SK-N-SH treated with all-trans-retinoic acid at 6 μM for 48 hours (cell line): Measurements from ENCODE around the gene SEC14L1.

ENCODE experiments used
- ATAC-seq: fragments of 200-7000 bp; cut with Tn5 transposase; 3 replicates; pipeline ENCODE4 v1.9.1; 2020; ENCODE audit warnings: mild to moderate bottlenecking, moderate library complexity
- ARNTL ChIP-seq: fragments of 450-650 bp; formaldehyde crosslinking; IDR thresholded peaks from 2 replicates; pipeline ENCODE4 v1.5.0; 2020; ENCODE audit warnings: low read depth, mild to moderate bottlenecking, moderate library complexity, borderline replicate concordance
- BACH2 ChIP-seq: fragments of 250-450 bp; sonication (Bioruptor Pico); IDR thresholded peaks from 2 replicates; pipeline ENCODE4 v1.9.0; 2021; ENCODE audit warnings: mild to moderate bottlenecking, borderline replicate concordance
- CREB5 ChIP-seq: fragments of 250-450 bp; sonication (Bioruptor Pico); IDR thresholded peaks from 2 replicates; pipeline ENCODE4 v1.5.1; 2020; ENCODE audit warnings: low read depth, mild to moderate bottlenecking, moderate library complexity
- CSDC2 ChIP-seq: fragments of 250-450 bp; sonication (Bioruptor Pico); IDR thresholded peaks from 2 replicates; pipeline ENCODE4 v1.5.0; 2020; ENCODE audit warnings: mild to moderate bottlenecking, moderate library complexity
- ESRRG ChIP-seq: fragments of 250-450 bp; sonication (Bioruptor Pico); IDR thresholded peaks from 2 replicates; pipeline ENCODE4 v1.6.1; 2021; ENCODE audit warnings: mild to moderate bottlenecking
- GLIS3 ChIP-seq: fragments of 250-450 bp; sonication (Bioruptor Pico); IDR thresholded peaks from 2 replicates; pipeline ENCODE4 v1.5.0; 2020; ENCODE audit warnings: mild to moderate bottlenecking, moderate library complexity
- OSR1 ChIP-seq: fragments of 250-450 bp; sonication (Bioruptor Pico); IDR thresholded peaks from 2 replicates; pipeline ENCODE4 v1.8.0; 2022; ENCODE audit warnings: moderate library complexity, mild to moderate bottlenecking, inconsistent platforms
- PATZ1 ChIP-seq: fragments of 250-450 bp; sonication (Bioruptor Pico); IDR thresholded peaks from 2 replicates; pipeline ENCODE4 v1.8.0; 2020; ENCODE audit warnings: mild to moderate bottlenecking, moderate library complexity, borderline replicate concordance
- POU6F1 ChIP-seq: fragments of 250-450 bp; sonication (Bioruptor Pico); IDR thresholded peaks from 2 replicates; pipeline ENCODE4 v1.8.0; 2021; ENCODE audit warnings: low read depth, mild to moderate bottlenecking, moderate library complexity, borderline replicate concordance
- PPARA ChIP-seq: fragments of 250-450 bp; sonication (Bioruptor Pico); IDR thresholded peaks from 2 replicates; pipeline ENCODE4 v1.5.0; 2020; ENCODE audit warnings: mild to moderate bottlenecking, borderline replicate concordance
- RARB ChIP-seq: fragments of 250-450 bp; sonication (Bioruptor Pico); IDR thresholded peaks from 2 replicates; pipeline ENCODE4 v1.8.0; 2021; ENCODE audit warnings: mild to moderate bottlenecking, moderate library complexity
- SNAI2 ChIP-seq: fragments of 250-450 bp; sonication (Bioruptor Pico); IDR thresholded peaks from 2 replicates; pipeline ENCODE4 v1.5.0; 2020; ENCODE audit warnings: mild to moderate bottlenecking, moderate library complexity
- TCF4 ChIP-seq: fragments of 250-450 bp; sonication (Bioruptor Pico); IDR thresholded peaks from 2 replicates; pipeline ENCODE4 v1.8.0; 2021; ENCODE audit warnings: mild to moderate bottlenecking, moderate library complexity, borderline replicate concordance
- TOX ChIP-seq: fragments of 250-450 bp; sonication (Bioruptor Pico); IDR thresholded peaks from 2 replicates; pipeline ENCODE4 v1.8.0; 2021; ENCODE audit warnings: mild to moderate bottlenecking, moderate library complexity, borderline replicate concordance
- TSHZ2 ChIP-seq: fragments of 250-450 bp; sonication (Bioruptor Pico); IDR thresholded peaks from 2 replicates; pipeline ENCODE4 v1.5.0; 2020; ENCODE audit warnings: mild to moderate bottlenecking, moderate library complexity
- ZFP3 ChIP-seq: fragments of 250-450 bp; sonication (Bioruptor Pico); IDR thresholded peaks from 2 replicates; pipeline ENCODE4 v1.5.0; 2020; ENCODE audit warnings: mild to moderate bottlenecking, moderate library complexity
- ZFP30 ChIP-seq: fragments of 450-650 bp; formaldehyde crosslinking; IDR thresholded peaks from 2 replicates; pipeline ENCODE4 v1.5.0; 2022; ENCODE audit warnings: mild to moderate bottlenecking, moderate library complexity
- ZNF565 ChIP-seq: fragments of 450-650 bp; formaldehyde crosslinking; conservative IDR thresholded peaks from 2 replicates; pipeline ENCODE4 v1.5.0; 2020; ENCODE audit warnings: low read depth, mild to moderate bottlenecking, moderate library complexity
- ZNF70 ChIP-seq: fragments of 450-650 bp; formaldehyde crosslinking; IDR thresholded peaks from 2 replicates; pipeline ENCODE4 v1.5.0; 2020; ENCODE audit warnings: mild to moderate bottlenecking, moderate library complexity
- ZNF8 ChIP-seq: fragments of 450-650 bp; formaldehyde crosslinking; IDR thresholded peaks from 2 replicates; pipeline ENCODE4 v1.5.0; 2020; ENCODE audit warnings: mild to moderate bottlenecking, moderate library complexity

Gene SEC14L1

GRCh38 chr17:77240976-77241375, 100.2 kb downstream of the SEC14L1 start:
- TF ChIP-seq BACH2 (CRISPR knock-in tag) = no peak
- no peak for TF ChIP-seq TCF4 (CRISPR knock-in tag)
- TF ChIP-seq TOX = no peak
- TF ChIP-seq ESRRG (CRISPR knock-in tag) = no peak
- no peak for TF ChIP-seq ZNF565 (CRISPR knock-in tag)
- TF ChIP-seq RARB = no peak
- no peak for TF ChIP-seq ZFP30 (CRISPR knock-in tag)
- TF ChIP-seq PPARA (CRISPR knock-in tag) = no peak
- TF ChIP-seq CSDC2 (CRISPR knock-in tag) = no peak
- no peak for TF ChIP-seq CREB5
- no peak for TF ChIP-seq ZNF70 (CRISPR knock-in tag)
- ATAC-seq = no peak

GRCh38 chr17:77242118-77242851, 101.5 kb downstream of the SEC14L1 start:
- no peak for TF ChIP-seq OSR1 (CRISPR knock-in tag)
- TF ChIP-seq ESRRG (CRISPR knock-in tag) = no peak
- TF ChIP-seq TSHZ2 (CRISPR knock-in tag) = no peak
- no peak for TF ChIP-seq TOX
- TF ChIP-seq PATZ1 (CRISPR knock-in tag) = no peak
- no peak for TF ChIP-seq ZNF8 (CRISPR knock-in tag)
- TF ChIP-seq GLIS3 = no peak
- no peak for TF ChIP-seq ZNF70 (CRISPR knock-in tag)
- no peak for TF ChIP-seq TCF4 (CRISPR knock-in tag)
- no peak for TF ChIP-seq PPARA (CRISPR knock-in tag)
- TF ChIP-seq ZFP3 (CRISPR knock-in tag) = no peak
- TF ChIP-seq CSDC2 (CRISPR knock-in tag) = no peak
- TF ChIP-seq ARNTL (CRISPR knock-in tag) = no peak
- no peak for TF ChIP-seq RARB
- ATAC-seq = no peak

- ATAC-seq = no peak
These were observed 104.6 kb downstream of the SEC14L1 start for GRCh38 chr17:77245162-77245926.

GRCh38 chr17:77246110-77247047, 105.6 kb downstream of the SEC14L1 start:
- no peak for ATAC-seq
- no peak for TF ChIP-seq ZNF565 (CRISPR knock-in tag)
- TF ChIP-seq ESRRG (CRISPR knock-in tag) = no peak
- TF ChIP-seq POU6F1 (CRISPR knock-in tag) = no peak
- TF ChIP-seq TOX = no peak
- no peak for TF ChIP-seq SNAI2
- TF ChIP-seq, all 23 proteins: peak for 0

More at GRCh38 chr17:77245162-77245926, 104.6 kb downstream of the SEC14L1 start:
- no peak for TF ChIP-seq ZFP3 (CRISPR knock-in tag)
- TF ChIP-seq ZFP30 (CRISPR knock-in tag) = no peak
- TF ChIP-seq ZNF8 (CRISPR knock-in tag) = no peak
- TF ChIP-seq, all 23 proteins: peak for 0
